AG08396 (cell line): ENCODE results near the gene TEX19.

Source experiments
- DNase-seq: peaks from one replicate; pipeline ENCODE4 v3.0.0; 2012; ENCODE audit warnings: low spot score, mixed read lengths

The TEX19 gene

DNA sequence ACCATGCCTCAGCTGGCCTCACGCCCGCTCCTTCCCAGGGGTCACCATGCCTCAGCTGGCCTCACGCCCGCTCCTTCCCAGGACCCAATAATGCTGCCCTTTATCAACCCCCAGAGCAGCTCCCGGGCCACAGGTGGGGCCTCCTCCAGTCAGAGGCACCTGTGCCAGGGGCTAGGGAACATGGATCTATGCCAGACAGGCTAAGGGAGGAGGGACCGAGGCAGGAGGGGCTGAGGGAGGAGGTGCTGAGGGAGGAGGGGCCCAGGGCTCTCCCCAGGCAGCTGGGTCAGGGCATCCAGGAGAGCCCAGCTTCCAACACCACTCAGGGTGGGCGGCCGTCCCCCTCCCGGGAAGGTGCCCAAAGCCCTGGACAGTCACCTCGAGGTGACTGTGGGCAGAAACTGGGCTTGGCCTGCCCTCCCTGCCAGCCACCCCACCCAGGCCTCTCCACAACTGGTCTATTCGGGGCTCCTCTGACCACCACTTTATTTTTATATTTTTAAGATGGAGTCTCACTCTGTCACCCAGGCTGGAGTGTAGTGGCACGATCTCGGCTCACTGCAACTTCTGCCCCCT lies 31.9 kb downstream of the TEX19 start:
- DNase-seq, result no peak

- DNase-seq, result no peak
Observed at GRCh38 chr17:82391496-82392066, 32.5 kb downstream of the TEX19 start.

DNA sequence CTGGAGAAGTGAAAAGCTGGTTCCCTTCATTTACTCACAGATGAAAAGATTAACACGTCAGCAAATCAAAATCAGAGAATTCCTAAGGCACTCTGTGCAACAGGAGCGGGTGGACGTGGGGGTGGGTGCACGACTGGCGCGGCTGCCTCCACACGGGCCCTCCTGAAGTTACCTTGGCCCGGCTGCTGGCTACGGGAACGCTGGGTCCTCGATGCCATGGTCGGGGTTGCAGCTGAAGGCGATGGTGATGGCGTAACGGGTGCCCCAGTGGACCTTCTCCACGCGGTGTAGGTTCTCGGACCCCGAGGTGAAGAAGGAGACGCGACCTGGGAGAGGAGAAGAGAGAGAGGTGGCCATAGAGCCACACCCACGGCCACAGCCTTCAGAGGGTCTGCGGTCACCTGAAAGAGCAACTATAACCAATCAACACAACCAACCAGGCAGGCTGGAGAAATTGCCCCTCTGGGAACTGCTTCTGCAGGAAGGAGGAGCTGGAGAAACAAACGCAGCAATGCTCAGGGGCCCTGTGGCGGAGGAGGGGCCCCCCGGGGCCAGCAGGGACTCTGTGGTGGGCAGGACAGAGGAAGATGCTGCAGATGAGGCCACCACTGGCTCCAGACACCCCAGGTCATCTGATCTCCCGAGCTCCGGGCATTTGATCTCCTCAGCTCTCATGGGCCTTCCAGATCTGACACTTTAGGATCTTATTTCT lies 33.3 kb downstream of the TEX19 start:
- no peak for DNase-seq

GRCh38 chr17:82392941-82393340 lies 33.9 kb downstream of the TEX19 start:
- DNase-seq, result no peak

DNA sequence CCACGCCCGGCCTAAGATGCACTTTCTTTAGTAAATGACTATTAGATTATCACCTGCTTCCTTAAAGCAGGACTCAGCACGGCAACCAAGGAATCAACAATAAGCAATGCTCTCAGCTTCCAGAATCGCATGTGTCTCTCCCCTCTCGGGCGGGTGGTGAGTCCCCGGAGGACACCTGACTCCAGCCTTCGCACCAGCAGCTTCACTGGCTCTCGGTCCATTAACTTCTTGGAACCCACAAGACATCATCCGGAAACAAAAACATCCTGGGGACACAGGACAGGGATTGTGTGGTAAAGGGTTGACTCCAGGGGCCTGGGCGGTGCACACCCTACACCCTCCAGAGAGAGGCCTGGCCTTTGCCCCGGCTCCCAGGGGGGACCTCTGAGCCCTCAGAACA lies 35.2 kb downstream of the TEX19 start:
- DNase-seq, result no peak

- peak; percentile 85 for DNase-seq
Observed at GRCh38 chr17:82396601-82397435, 37.8 kb downstream of the TEX19 start.

DNA sequence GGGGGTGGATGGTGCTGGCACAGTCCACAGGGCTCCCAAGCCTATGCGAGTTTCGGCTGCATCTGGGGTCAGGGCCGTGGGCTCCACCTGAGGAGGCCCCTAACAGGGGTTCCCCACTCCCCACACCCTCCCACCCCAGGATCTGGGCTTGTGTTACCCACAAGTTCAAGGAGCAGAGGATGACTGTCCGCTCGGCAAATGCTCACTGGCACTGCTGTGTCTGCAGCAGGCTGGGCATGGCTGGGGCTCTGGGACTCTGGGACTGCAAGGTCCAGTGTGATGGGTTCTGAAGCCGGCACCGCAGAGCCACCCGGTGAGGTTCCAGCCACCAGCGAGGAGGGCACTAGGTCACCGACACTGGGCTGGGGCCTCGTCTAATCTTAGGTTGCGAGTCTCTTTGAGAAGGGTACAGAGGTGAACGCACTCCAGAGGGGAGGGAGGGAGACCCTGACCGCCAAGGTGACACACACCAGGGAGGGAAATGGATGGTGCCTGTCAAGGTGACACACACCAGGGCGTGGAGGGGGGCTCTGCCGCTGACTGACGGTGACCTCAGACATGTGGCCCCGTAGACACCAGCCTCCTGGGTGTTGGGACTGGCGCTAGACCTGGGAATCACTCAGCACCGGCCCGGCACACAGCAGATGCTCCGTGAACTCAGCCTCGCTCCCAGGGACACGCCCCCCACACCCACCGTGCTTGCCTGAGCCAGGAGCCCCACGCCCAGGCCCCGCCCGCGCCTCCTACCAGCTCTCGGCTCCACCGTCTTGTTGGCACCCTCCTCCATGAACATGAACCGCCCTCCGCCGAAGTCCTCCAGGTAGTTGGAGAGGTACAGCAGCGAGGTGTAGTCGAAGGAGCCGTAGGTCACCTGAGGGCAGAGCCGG lies 38.6 kb downstream of the TEX19 start:
- DNase-seq, result no peak

DNA sequence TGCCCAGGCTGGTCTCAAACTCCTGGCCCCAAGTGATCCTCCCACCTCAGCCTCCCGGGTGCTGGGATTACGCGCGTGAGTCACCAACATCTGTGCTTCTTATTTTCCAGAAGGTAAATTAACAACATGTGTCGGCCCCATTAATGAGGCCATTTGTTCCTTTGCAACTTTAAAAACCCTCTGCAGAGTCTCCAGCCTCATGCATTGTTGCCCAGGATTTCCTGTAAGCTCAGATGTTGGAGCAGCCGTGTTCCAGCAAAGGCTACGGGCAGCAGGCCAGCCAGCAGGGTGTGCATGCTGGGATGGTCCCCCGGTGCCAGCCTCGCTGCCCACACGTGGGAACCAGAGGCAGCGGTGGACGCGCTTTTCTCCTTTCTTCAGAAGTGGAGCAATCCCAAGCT lies 40.0 kb downstream of the TEX19 start:
- peak; percentile 64 for DNase-seq

- no peak for DNase-seq
Observed at GRCh38 chr17:82399601-82400101, 40.6 kb downstream of the TEX19 start.

GRCh38 chr17:82400206-82400605 lies 41.2 kb downstream of the TEX19 start:
- DNase-seq, result no peak

GRCh38 chr17:82400830-82401229 lies 41.8 kb downstream of the TEX19 start:
- DNase-seq, result no peak

DNA sequence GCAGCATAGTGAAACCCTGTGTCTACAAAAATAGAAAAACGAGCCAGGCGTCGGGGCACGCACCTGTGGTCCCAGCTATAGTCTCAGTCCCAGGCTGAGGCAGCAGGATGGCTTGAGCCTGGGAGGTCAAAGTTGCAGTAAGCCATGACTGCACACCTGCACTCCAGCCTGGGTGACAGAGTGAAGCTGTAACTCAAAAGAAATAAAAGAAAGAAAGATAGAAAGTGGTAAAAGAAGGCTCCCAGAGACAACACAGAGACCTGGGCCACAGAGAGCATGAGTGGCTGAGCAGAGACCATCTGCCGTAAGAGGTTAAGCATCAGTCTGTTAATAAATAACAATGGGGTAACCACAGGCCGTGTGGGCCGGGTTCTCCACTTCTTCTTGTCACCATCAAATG lies 43.8 kb downstream of the TEX19 start:
- no peak for DNase-seq

GRCh38 chr17:82403662-82404660 lies 44.9 kb downstream of the TEX19 start:
- no peak for DNase-seq

DNA sequence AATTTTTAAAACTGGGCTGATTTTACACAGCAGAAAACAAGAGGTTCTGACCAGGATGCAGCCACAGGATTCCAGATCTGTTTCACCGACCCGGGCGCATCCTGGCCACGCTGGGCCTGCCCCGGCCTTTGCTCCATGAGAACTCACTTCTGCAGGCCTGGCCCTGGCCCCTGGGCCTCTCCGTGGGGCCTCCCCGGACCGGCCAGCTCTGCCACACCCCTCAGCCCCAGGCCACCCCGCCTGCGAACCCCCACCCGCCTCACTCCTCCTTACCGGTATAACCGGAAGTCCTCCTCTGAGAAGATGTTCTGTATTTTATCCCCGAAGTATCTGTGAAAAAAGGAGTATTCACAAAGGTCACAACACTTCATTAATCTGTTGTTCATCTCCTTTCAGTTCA lies 46.0 kb downstream of the TEX19 start:
- no peak for DNase-seq

DNA sequence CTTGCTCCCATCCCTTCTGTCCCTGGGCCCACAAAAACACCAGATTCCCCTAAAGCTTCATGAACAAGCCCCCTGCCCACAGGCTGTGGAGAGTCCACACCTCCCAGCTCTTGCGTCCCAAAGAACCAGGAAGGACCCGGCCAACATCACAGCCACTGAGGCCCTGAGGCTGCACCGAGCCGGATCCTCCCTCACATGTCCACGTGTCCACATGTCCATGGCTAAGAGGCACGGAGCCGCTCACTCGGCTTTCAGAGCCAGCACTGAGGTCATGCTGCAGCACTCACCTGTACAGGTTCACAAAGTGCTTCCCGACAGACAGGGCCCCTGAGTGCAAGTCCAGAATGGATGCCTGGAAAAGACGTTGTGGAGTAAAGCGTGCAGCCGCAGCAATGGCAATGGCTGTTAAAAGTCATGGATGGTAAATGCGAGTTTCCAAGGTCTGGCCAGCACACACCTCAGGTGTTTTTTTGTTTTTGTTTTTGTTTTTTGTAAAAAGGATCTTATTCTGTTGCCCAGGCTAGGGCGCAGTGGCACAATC lies 47.2 kb downstream of the TEX19 start:
- no peak for DNase-seq

DNA sequence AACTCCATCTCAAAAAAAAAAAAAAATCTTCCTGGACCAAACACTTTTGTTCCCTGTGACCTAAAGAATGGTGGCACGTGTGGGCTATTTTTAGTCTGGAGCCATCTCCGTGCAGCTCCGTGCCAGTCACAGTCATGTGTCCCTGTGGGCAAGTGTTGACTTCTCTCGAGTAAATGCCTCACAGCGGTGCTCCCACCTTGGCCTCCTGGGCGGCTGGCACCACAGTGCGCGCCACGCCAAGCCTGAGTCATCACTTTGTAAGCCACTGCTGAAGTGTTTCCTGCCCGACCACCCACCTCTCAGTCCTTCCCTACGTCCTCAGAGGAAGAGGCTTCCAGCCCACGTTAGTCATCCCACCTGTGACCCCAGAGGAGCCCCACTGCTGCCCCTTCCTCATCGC lies 48.2 kb downstream of the TEX19 start:
- no peak for DNase-seq

GRCh38 chr17:82408288-82408937 lies 49.4 kb downstream of the TEX19 start:
- no peak for DNase-seq

GRCh38 chr17:82408938-82409318 lies 49.9 kb downstream of the TEX19 start:
- DNase-seq, result no peak

GRCh38 chr17:82410014-82410716 lies 51.1 kb downstream of the TEX19 start:
- DNase-seq, result no peak
